NB4 (cell line): ENCODE data around the gene SVIP.

Experiments
- DNase-seq: peaks from one replicate; pipeline ENCODE4 v3.0.0; 2010; ENCODE audit warnings: low read depth
- H3K4me3 ChIP-seq: one replicate; pipeline ENCODE4 v1.5.1; 2011; ENCODE audit warnings: mild to moderate bottlenecking, low read depth, low read length, moderate library complexity
- MYC ChIP-seq: IDR thresholded peaks from 2 replicates; pipeline ENCODE4 v1.6.1; 2011; ENCODE audit warnings: low read depth, low read length
- POLR2A ChIP-seq: IDR thresholded peaks from 2 replicates; pipeline ENCODE4 v1.6.1; 2011; ENCODE audit warnings: mild to moderate bottlenecking; ENCODE audit not compliant: insufficient read length; ENCODE audit errors: extremely low read depth
- TF ChIP-seq, protein P1 (sequence below): IDR thresholded peaks from one replicate; pipeline ENCODE4 v1.5.1; 2012; ENCODE audit warnings: low read depth, low read length
- TF ChIP-seq, protein P2 (sequence below): IDR thresholded peaks from 2 replicates; pipeline ENCODE4 v1.6.1; 2011; ENCODE audit warnings: low read depth, low read length

SVIP gene, protein sequence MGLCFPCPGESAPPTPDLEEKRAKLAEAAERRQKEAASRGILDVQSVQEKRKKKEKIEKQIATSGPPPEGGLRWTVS

DNA sequence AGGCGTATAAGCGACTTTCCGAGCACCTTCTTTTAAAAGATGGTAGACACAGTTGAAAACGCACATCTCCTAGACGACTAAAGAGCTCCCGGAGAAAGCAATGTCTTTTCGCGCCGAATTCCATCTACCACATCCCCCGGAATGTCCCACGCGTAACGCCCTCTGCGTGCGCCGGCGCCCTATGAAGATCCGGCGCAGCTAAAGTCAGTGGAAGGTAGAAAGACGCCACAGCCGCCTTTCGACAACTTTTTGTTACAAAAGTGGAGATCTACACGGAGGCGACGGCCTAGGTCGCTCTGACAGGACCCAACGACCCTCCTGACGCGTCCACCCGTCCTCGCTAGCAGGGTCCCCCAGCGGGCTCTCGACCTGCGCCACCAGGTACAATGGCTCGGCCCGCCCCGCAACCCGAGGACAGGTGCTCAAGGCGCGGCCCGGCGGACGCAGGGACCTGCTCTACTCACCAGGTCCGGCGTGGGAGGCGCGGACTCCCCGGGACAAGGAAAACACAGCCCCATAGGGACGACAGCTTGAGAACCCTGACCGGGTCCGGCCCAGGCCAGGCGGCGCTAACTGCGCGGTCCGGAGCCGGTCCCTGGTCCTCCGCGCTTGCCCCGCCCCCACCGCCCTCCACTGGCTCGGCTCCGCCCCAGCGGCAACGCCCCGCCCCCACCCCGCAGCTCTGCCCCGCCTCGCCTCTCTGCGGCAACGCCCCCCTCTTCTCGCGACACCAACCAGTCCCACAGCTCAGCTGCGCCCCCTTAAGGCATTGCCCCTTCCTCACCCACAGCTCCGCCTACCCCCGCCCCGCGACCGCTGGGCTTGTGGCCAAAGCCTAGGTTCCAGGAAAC is at the start of gene SVIP:
SVIP (minus strand) TSS at position 571 of the 851 bp plus-strand sequence; CDS start at position 518, 53 bp downstream.
- peak within 1 kb of the TSS; percentile 72 for H3K4me3 ChIP-seq
- TF ChIP-seq, protein P1, sequence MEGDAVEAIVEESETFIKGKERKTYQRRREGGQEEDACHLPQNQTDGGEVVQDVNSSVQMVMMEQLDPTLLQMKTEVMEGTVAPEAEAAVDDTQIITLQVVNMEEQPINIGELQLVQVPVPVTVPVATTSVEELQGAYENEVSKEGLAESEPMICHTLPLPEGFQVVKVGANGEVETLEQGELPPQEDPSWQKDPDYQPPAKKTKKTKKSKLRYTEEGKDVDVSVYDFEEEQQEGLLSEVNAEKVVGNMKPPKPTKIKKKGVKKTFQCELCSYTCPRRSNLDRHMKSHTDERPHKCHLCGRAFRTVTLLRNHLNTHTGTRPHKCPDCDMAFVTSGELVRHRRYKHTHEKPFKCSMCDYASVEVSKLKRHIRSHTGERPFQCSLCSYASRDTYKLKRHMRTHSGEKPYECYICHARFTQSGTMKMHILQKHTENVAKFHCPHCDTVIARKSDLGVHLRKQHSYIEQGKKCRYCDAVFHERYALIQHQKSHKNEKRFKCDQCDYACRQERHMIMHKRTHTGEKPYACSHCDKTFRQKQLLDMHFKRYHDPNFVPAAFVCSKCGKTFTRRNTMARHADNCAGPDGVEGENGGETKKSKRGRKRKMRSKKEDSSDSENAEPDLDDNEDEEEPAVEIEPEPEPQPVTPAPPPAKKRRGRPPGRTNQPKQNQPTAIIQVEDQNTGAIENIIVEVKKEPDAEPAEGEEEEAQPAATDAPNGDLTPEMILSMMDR: peak; percentile 27
- no peak for TF ChIP-seq MYC
- peak; percentile 80 for DNase-seq

DNA sequence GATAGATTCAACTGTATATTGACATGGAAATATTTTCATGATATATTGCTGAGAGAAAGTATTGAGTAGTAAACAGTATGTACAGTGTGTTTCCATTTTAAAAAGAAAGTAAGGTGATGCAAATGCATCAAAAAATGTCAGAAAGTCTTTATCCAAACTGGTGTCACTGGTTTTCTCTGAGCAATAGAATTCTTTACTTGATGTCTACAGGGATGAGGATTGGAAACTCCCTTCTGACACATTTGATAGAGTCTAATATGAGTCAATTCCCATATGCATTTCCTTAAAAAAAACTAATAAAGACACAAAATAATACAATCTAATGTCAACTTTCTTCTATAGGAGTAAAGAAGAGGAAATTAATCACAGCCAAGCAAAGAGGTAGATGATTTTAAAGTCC is 49.0 kb upstream of the SVIP start:
- TF ChIP-seq, protein P1: no peak
- TF ChIP-seq, protein P2, sequence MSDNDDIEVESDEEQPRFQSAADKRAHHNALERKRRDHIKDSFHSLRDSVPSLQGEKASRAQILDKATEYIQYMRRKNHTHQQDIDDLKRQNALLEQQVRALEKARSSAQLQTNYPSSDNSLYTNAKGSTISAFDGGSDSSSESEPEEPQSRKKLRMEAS: no peak
- TF ChIP-seq POLR2A (no peak), MYC (no peak)

DNA sequence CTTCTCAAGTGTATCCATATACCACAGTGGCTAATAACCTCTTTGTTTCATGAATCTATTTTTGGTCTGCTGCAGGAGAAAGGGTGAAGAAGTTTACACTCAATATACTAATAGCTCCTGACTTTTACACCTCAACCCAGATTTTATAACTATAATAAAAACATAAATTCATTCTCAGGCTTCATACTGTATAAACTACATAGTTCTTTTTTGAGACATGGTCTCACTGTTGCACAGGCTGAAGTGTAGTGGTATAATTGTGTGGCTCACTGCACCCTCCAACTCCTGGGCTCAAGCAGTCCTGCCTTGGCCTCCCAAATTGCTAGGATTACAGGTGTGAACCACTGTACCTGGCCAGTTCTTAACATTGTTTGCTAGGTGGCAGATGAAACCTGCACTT is 48.4 kb upstream of the SVIP start:
- H3K4me3 ChIP-seq: no peak overlapping the region
- TF ChIP-seq, protein P1: no peak
- TF ChIP-seq POLR2A (no peak), MYC (no peak)
- TF ChIP-seq, protein P2: no peak
- no peak for DNase-seq

More for the DNA sequence above, 49.0 kb upstream of the SVIP start:
- no peak overlapping the region for H3K4me3 ChIP-seq
- DNase-seq: no peak

DNA sequence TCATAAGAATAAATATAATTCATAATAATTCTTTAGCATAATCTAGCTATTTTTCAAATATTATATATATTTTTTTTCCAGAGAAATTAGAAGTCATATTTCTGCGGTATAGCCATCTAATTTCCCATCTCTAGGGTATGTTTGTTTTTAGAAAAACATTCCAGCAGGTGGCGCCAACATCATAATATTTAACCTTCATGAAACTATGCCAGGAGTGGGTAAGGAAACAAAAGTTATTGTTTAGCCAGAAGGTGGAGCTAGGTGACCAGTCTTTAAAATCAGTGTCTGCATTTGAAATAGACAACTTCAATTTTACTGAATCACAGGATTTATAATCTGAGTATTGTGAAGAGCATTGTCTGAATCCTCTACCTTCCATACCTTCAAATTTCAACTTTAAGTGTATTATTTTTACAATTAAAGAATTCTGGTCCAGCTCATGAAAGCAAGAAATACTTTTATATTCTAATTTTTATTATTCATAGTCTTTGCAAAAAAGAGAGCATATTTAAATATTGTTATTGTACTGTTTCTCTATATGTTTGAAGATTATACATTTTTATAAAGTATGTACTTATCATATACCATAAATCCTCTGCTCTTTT is 46.4 kb upstream of the SVIP start:
- no peak for TF ChIP-seq POLR2A
- TF ChIP-seq, protein P1: peak; percentile 55
- peak; percentile 79 for DNase-seq
- no peak overlapping the region for H3K4me3 ChIP-seq

DNA sequence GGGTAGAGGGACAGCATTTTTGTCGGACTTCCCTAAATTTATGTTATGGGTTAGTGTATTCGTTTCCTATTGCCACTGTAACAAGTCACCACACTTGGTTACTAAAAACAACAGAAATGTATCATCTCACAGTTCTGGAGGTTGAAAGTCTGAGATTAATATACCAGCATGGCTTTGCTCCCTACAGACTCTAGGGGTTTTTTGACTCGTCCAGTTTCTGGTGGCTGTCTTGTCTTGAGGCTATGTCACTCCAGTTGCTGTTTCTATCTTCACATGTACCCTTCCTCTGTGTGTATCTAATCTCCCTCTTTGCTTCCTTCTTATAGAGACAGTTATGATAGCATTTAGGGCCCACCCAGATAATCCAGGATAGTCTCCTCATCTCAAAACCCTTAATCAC is 39.7 kb upstream of the SVIP start:
- TF ChIP-seq MYC: no peak
- no peak for TF ChIP-seq POLR2A
- TF ChIP-seq, protein P1: no peak
- TF ChIP-seq, protein P2: no peak
- no peak overlapping the region for H3K4me3 ChIP-seq
- no peak for DNase-seq
